ENCODE measurements around the gene GHDC.

GRCh38 chr17:42155614-42156045, 38.7 kb downstream of the GHDC start:
- no peak for TF ChIP-seq CTCF (IDR thresholded peaks at IDR 0.05; ENCODE audit: low read length)
- TF ChIP-seq EZH2 (IDR thresholded peaks at IDR 0.05; ENCODE audit: borderline replicate concordance, low read length): no peak

All from OCI-LY1 (cell line).